HG02870 (cell line): ENCODE results near the gene SIRT5.

Experiments
- ATAC-seq: cut with Tn5 transposase; IDR thresholded peaks from one replicate; pipeline ENCODE4 v1.9.1; 2021; ENCODE audit warnings: mild to moderate bottlenecking, moderate library complexity; ENCODE audit not compliant: unreplicated experiment

The SIRT5 gene

GRCh38 chr6:13550656-13551055 is 23.7 kb upstream of the SIRT5 start:
- no peak for ATAC-seq

GRCh38 chr6:13553646-13554045 is 20.8 kb upstream of the SIRT5 start:
- ATAC-seq = no peak

DNA sequence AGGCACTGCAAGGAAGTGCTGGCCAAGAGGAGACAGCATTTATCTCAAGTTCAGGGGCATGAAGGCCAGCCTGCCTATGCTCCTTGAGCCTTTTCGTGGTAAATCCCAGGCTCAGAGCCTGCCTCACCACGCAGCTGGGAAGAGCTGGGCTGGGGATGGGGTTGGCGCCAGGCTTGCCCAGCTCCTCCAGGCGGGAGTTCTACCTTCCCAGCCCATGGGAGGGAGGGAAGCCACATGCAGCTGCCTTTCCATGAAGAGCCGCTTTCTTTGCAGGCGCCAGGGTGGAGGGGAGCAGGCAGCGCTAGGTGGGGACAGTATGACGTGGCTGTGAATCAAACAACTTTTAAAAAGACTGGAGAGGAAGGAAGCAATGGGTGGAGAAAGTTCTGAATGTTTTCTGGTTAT is 19.5 kb upstream of the SIRT5 start:
- no peak for ATAC-seq

DNA sequence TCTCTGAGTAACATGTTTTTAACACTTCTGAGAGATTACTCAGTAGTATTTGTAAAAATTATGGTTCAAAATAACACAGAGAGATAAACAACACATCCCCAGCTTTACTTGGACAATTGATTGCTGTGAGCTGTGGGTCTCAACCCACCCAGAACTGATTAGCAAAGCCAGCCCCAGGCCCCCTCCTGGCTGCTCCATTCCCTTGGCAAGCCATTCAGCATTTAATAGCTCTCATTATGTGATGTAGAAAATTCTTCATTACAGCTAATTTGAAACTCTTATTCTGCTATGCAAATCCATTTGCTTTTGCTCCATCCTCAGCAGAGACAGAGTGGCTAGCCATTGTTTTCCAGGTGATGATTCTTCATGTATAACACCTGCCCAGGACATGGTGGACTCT is 16.6 kb upstream of the SIRT5 start:
- no peak for ATAC-seq

DNA sequence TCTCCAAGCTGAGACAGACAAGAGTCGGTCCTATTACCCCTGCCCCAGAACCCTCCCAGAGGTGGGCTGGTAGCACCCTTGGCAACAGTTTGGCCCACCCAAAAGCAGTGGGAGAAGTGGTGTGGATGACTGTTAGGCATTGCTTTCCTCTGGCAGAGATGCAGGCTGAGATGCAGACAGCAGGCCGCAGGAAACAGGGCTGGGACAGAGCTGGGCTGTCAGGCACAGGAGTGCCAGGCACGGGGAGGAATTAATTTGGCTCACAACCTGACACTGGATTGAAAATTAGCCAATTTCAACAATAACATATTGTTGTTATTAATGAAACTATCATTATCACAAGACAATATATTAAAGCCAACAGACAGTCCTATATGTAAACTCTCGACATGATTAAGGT is 15.7 kb upstream of the SIRT5 start:
- no peak for ATAC-seq

- no peak for ATAC-seq
Observed at GRCh38 chr6:13559251-13559650, 15.2 kb upstream of the SIRT5 start.

DNA sequence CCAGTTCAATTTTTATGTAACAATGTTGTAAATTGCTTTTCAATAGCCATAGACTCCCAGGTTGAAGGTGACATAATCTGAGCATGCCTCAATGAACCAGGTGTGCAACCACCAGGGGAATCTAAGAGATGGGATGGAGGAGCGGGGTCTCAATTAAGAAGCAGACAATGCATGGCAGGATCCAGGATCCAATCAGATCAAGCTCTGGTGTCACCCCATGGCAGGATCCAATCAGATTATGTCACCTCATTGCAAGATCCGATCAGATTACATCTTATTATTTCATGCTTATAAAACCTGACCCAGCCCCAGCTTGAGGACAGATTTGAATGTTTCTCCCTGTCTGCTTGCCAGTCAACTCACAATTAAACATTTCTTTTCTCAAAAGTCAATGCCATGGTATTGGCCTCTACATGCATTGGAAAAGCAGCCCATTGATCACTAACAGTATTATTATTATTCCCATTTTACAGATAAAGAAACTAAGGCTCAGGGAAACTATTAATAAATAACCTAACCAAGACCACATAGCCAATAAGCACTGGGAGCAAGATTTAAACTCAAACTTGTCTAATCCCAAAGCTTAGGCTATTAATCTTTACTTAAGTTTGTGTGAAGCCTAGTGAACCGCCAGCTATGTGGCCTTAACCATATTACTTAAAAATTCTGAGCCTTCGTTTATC is 14.3 kb upstream of the SIRT5 start:
- ATAC-seq = no peak

GRCh38 chr6:13560651-13561044 is 13.8 kb upstream of the SIRT5 start:
- ATAC-seq = no peak

DNA sequence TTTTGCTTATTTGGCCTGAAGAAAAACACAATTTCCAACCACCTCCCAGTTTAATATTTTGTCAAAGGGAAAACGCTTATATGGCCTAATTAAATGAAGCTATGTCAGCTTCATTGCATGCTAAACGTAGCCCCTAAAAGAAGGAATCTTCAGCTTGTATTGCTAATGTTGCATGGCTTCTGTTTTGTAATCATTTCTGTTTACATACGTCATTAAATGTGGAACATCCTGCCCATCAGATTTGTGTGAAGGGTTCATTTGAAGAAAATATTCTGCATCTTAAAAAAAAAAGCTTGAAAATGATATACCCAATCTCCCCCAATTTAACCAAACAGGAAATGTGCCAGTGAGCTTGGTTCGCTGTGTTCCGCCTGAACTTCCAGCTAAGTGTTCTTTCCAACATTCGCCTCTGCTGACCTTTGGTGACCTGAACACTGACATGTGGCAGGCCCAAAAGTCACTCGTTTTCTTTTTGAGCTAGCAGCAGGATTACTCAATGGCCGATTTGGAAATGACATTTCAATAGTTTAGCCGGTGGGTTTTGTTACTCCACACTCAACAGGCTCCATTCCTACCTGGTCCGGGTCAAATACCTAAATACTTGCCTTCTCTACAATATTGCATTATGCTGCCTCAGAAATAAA is 12.7 kb upstream of the SIRT5 start:
- ATAC-seq = no peak

DNA sequence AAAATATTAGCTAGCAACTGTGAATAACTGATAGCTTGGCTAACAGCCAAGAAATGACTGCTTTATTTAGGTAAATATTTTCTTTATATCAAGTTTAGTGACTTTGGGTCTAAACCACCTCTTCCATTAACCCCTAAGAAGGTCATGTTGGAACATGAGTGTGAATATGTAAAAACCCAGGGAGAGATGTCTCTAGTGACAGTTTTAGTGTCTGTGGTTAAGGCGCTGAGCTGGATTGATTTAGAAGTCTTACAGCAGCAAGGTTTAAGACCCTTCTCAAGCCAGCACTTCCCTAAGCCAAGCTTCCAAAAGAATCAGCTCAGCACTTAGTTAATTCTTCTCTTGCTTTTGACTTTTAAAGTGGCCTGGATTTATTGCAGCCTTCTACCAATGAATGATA is 11.4 kb upstream of the SIRT5 start:
- no peak for ATAC-seq

DNA sequence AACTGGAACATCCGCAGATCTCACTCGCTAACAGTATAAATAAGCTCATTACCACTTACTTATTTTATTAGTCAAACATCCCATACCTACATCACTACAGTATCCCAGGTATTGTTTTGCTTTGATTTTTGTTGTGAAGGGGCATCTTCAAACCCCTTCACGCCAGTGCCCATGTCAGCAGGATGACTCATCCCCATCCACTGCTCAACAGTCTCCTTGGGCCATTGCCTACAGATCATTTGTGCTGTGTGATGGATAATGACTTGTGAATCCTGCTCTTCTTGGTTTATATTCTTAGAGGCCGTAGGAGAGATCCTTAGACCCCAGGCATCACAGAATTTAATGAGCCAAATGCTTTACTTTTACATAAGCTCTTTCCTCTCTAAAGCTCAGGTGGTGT is 8.5 kb upstream of the SIRT5 start:
- ATAC-seq = no peak

DNA sequence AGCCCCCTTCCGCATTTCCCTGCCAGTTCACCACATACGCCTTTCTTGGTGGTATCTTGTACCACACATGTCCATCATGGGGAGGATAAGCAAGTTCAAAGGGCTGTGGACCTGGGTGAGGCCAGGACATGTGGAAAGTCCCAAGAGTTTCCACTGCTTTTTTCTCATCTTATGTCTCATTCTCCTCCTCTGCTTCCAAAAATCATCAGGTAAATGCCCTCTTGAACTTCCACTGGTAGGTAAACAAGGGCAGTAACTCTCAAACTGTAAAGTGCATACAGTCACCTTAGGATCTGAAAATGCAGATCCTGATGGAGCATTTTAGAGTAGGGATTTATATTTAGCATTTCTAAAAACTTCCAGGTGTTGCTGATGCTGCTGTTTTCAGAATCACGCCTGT is 7.9 kb upstream of the SIRT5 start:
- ATAC-seq = no peak

GRCh38 chr6:13568970-13569369 is 5.4 kb upstream of the SIRT5 start:
- no peak for ATAC-seq

- ATAC-seq = no peak
Observed at GRCh38 chr6:13572240-13572639, 2.2 kb upstream of the SIRT5 start.

DNA sequence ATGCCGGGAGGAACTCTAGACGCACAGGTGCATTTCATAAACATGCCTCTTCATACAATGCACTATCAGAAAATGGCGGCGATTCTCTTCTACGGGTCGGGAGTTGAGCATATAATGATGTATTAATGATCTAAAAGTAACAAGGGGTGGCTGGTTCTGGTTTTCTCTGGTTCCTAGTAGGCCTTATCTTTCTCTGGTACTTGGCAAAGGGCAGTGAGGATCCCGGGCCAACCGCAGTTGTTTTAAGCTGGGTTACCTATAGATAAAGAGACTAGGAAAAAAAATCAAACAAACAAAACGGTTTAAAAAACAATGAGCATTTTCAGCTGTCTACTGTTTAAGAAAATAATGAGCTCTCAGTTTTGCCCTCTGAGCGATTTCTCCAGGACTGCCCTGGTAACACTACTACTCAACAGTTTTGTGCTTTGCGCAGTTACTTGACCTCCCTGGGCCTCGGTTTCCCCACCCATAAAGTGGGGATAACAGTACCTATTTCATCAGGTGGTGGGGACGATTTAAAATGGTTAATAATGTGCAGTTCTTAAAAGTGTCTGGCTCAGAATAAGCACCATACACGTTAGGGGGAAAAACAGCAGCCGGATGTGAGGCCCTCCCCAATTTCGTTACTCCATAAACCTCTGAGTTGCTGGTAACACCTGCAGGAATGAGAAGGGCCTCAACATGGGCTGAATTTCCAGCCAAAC is 1.3 kb upstream of the SIRT5 start:
- ATAC-seq = no peak

- no peak for ATAC-seq
Observed at GRCh38 chr6:13573669-13574110, 711 bp upstream of the SIRT5 start.

DNA sequence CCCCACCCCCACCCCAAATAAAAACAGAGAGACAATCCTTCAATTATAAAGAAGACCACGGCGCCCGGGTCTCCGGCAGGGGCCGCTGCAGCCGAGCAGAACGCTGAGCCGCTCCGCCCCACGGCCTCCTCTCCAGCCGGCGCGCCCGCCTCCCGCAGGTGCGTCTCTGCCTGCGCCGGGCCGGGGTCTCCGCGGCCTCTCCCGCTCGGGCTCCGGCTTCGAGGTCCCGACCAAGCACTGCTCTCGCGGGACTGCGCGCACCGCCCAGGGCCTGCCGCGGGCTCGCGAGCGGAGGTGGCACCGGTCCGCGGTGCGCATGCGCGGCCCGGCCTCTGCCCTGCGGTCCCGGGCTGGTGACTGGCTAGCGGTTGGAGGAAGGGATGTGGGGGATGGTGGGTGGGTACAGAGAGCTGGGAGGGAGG is 241 bp upstream of the SIRT5 start:
- ATAC-seq = peak; percentile 73

GRCh38 chr6:13575377-13575775 is 975 bp downstream of the SIRT5 start:
- no peak for ATAC-seq

- no peak for ATAC-seq
Observed at GRCh38 chr6:13576017-13576416, 1.6 kb downstream of the SIRT5 start.

DNA sequence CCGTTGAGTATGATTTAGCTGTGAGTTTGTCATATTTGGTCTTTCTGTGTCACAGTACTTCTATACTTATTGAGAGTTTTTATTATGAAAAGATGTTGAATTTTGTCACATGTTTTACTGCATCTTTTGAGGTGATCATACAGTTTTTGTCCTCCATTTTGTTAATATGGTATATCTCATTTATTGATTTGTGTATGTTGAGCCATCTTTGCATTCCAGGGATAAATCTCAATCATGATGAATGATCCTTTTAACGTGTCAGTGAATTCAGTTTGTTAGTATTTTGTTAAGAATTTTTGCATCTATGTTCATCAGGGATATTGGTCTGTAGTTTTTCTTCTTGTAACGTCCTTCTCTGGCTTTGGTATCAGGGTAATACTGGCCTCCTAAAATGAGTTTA is 3.5 kb downstream of the SIRT5 start:
- ATAC-seq = no peak

DNA sequence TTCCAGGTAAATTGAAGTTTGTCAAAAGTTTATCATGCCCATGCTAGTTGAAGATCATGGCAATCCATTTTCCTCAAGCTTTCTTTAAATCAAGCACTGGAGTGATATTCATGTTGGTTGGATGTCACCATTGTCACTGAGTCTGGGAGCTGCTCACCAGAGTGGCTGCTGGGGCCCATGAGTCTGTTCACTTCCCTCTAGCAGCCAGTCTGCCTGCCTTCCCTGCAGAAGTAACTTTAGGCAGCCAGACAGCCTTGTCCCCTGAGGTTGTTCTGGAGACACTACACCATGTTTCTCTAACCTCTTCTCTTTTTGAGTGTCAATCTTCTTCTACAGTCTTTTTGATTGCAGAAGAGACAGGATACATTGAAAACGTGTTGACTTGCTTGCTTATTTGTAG is 5.5 kb downstream of the SIRT5 start:
- no peak for ATAC-seq

GRCh38 chr6:13581700-13582229 is 7.4 kb downstream of the SIRT5 start:
- ATAC-seq = no peak
